ENCODE measurements around the gene LCE1A.

Gene LCE1A, protein sequence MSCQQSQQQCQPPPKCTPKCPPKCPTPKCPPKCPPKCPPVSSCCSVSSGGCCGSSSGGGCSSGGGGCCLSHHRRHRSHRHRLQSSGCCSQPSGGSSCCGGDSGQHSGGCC

DNA sequence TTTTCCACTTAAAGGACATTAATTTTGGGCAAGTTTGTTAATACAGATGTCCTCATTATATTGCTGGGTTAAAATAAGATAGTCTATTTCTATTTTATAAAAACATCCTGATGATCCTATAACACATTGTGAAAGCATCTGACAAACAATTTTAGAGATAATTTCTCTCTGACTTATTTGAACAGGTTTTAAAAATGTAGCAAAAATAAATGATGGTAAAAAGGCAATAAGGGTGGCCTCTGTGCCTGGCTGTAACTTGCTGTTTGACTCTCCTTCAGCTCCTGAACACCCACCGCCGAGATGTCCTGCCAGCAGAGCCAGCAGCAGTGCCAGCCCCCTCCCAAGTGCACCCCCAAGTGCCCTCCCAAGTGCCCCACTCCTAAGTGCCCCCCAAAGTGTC, at the start of gene LCE1A:
TSS of gene LCE1A (plus strand) at position 301 of the 400 bp plus-strand sequence. CDS start at position 301, 0 bp downstream.
- no peak for DNase-seq (ENCODE audit: low read depth)

GRCh38 chr1:152777510-152778137, 49.6 kb upstream of the LCE1A start:
- DNase-seq (ENCODE audit: low read depth): no peak

DNA sequence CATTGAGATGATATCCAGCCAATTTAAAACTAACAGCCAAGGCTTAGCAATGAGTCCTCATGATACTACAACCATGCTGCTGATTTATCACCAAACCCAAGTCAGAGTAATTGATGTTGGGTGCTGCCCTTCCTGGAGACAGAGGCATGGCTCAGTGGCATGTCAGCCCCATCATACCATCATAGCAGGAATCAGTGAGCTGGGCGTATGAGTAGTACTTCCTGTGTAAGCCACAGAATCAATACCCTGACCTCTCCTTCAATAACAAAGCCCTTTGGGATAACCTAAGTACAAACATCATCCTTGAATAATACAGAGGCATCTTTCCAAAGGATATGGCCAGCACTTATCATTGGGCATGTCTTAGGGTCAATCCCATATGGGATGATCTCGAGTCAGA, 44.2 kb upstream of the LCE1A start:
- DNase-seq (ENCODE audit: low read depth): no peak

DNA sequence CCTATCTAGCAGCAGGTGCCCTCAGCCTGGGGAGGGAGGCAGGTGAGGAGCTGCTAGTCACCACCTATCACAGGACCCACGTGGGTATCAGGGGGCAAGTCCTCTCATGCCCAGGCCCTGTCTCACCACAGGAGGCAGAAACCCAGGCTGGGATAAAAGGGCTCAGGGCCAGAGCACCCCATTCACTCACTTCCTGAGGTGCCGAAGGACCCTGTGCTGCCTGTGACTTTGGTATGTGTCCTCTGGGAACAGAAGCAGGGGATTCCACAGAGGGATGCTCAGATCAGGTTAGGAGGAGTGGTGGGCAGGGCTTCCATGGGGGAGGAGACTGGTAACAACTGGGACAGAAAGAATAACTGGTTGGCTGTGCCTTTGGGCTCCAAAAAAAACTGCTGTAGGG, 41.2 kb upstream of the LCE1A start, which contains the start of gene LCE1E:
TSS of gene LCE1E (plus strand) at position 181 of the 400 bp plus-strand sequence. CDS start 1,043 bp downstream, outside the sequence.
- no peak for DNase-seq (ENCODE audit: low read depth)

- no peak for DNase-seq (ENCODE audit: low read depth)
Observed at GRCh38 chr1:152795686-152796085, 31.6 kb upstream of the LCE1A start.

DNA sequence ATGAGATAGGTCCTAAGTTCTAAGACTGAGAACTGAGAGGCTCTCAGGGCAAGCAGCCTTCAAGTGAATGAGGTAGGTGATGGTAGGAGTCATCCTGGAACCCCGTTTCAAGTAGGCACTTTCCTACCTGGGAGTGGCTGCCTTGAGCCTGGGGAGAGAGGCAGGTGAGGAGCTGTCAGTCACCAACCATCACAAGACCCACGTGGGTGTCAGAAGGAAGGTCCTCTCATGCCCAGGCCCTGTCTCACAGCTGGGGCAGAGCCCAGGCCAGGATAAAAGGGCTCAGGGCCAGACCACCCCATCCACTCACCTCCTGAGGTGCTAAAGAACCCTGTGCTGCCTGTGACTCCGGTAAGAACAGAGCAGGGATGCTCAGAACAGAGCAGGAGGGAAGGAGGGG, 30.9 kb upstream of the LCE1A start, which contains the start of gene LCE1D:
TSS of gene LCE1D (plus strand) at position 301 of the 400 bp plus-strand sequence. CDS start 1,074 bp downstream, outside the sequence.
- no peak for DNase-seq (ENCODE audit: low read depth)

DNA sequence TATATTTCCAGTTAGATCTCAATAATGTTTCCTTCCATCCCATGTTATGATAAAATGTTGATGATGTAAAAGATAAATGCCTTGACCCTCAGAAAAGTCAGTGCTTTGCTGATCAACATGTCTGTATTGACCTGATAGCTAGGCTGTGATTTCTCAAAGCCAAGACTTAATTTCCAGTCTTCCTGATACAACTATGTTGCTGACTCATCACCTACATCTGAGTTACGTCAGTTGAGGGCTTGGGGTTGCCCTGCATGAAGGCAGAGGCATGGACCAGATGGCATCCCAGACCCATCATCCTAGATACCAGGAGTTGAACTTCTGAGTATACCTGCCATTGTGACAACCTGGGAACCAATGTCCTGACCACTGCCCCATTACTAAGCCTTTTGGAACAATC, 25.9 kb upstream of the LCE1A start:
- no peak for DNase-seq (ENCODE audit: low read depth)

GRCh38 chr1:152806576-152806975, 20.7 kb upstream of the LCE1A start, which contains the start of gene LCE1C:
LCE1C (minus strand) TSS chr1:152806651; CDS start chr1:152805478, 1,173 bp downstream.
- DNase-seq (ENCODE audit: low read depth): no peak

GRCh38 chr1:152811050-152811449, 16.2 kb upstream of the LCE1A start:
- DNase-seq (ENCODE audit: low read depth): no peak

DNA sequence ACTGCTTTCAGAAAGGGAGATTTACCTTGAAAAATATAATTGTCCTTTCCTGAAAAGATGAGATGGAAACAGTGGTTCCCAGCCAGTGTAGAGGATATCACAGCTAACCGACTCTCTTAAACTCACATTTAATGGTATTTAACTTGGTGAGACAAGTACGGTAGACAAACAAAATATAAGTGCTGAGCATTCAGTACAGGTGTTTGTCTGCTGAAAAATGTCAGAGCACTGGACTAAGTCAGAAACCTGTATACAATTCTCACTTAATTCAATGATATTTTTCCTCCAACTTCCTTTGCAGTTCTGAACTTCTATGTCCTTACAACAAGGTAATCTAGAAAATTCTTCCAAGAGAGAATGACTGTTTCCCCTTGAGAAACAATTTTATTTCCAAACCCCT, 15.6 kb upstream of the LCE1A start, which contains the start of gene LCE1B:
TSS of gene LCE1B (plus strand) at position 301 of the 400 bp plus-strand sequence. CDS start 476 bp downstream, outside the sequence.
- DNase-seq (ENCODE audit: low read depth): no peak

- no peak for DNase-seq (ENCODE audit: low read depth)
Observed at GRCh38 chr1:152817309-152817708, 10.0 kb upstream of the LCE1A start.

GRCh38 chr1:152823294-152823693, 4.0 kb upstream of the LCE1A start:
- no peak for DNase-seq (ENCODE audit: low read depth)

- no peak for DNase-seq (ENCODE audit: low read depth)
Observed at GRCh38 chr1:152824964-152825363, 2.3 kb upstream of the LCE1A start.

- DNase-seq (ENCODE audit: low read depth): no peak
Observed at GRCh38 chr1:152836870-152837269, 9.6 kb downstream of the LCE1A start.

DNA sequence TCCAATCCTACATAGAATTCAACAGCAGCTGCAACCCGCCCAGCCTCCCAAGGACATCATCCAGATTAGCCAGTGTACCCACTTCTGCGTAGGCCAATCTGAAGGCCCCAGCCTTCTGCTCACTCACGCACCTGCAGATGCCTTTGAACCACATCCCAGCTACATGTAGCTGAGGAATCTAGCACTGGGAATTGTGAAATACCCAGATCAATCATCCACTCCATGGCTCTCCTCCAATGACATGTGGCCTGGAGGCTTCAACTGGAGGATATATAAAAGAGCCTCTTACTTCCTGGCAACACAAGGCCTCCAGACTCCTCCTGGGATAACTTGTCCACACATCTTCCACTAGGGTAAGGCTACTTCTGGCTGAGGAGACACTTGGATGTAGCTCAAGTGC, 15.3 kb downstream of the LCE1A start, which contains the start of gene LCE6A:
TSS of gene LCE6A (plus strand) at position 301 of the 400 bp plus-strand sequence. CDS start 665 bp downstream, outside the sequence.
- no peak for DNase-seq (ENCODE audit: low read depth)

GRCh38 chr1:152855661-152856060, 28.4 kb downstream of the LCE1A start:
- no peak for DNase-seq (ENCODE audit: low read depth)

DNA sequence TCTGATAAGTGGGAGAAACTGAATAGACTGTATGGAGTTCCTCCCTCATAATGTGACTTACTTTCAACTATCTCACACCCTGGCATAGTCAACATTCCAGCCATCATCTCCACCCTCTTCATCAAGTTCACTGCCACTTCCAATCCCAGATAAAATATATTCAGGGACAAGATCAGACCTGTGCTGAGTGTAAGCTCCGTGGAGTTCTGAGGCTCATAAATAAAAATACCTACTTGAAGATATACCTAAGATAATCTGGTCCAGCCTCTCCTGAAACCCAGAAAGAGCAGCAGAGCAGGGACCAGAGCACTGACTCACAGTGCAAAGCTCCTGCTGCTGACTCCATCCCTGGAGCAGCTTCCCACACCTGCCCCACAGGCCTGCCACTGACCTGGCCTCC, 30.8 kb downstream of the LCE1A start:
- DNase-seq (ENCODE audit: low read depth): no peak

DNA sequence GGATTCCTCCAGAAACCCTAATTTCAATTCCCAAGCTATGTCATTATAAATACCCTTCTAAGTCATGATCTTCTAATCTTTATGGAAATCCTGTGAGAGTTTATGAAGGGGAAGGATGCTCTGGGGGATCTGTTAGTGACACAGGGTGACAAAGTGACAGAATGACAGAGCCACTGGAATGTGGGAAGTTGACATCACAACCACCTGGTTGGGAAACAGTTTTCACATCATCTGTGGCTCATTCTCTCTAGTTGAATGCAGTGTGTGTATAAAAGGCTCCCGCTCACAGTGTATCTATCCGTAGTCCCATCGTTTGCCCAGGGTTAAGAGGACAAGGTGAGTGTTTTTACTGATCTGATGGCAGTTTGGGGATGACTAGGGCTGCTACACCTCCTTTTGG, 32.4 kb downstream of the LCE1A start, which contains the start of gene LCE7A:
TSS of gene LCE7A (plus strand) at position 301 of the 400 bp plus-strand sequence. CDS start 702 bp downstream, outside the sequence.
- no peak for DNase-seq (ENCODE audit: low read depth)

GRCh38 chr1:152860129-152860528, 32.9 kb downstream of the LCE1A start:
- no peak for DNase-seq (ENCODE audit: low read depth)

DNA sequence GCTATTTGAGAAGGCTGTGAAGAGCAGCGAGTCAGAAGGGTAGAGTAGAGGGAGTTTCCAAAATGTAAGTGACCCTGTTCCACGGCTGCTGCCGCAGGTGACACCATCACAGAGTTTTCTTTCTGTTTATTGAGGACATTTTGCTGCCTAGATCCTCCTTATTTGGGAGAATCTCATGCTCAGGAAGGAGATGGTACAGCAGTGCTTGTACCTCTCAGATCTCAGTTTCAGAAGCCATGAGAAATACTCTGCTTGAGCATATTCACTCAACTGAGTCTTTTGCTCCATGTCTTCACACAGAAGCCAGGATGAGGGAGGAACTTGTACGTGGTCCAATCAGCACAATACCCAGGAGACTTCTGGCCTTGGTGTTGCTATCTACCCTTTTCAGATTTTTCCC, 34.1 kb downstream of the LCE1A start:
- DNase-seq (ENCODE audit: low read depth): no peak

GRCh38 chr1:152864443-152864842, 37.2 kb downstream of the LCE1A start:
- no peak for DNase-seq (ENCODE audit: low read depth)

DNA sequence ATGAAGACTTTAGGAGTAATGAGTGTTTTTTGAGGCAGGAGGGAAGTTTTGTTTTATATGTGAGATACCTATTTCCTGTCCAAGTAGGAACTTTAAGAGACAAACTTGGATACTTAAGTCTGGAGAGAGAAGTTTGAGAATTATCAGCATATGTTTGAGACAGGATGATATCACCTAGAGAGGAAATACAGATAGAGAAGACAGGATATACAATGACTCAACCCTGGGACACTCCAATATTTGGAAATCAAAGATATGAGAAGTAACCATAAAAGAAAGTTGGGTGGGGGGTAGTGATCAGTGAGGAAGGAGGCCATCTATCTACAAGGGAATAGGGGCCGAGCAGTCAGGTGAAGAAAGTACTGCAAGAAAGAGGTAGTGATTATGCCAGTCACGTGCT, 39.0 kb downstream of the LCE1A start:
- DNase-seq (ENCODE audit: low read depth): no peak

DNA sequence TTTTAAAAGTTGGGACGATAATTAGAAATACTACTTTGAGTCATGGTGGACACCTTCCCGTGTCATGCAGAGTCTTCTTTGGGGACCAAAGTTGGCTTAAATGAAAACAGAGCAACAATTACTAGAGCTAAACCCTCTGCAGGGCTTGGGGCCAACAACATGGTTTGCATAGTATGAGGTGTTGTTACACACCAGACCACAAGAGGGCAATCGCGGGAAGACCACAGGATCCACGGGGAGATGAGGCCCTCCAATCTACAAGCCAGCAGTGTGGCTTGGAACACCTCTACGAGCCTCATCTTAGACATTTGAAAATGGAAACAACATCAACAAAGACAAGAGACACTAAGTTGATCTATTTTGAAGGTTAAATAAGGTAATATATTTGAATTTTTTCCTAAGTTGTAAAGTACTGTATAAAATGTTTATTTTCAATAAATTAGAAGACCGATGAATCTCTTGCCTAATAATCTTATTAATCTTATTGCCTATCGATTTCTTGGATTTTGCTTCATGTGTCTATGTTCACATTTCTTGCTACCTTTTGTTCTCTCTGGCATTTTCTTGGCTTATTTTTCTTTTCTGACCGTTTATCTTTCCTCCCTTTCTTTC, 42.6 kb downstream of the LCE1A start:
- DNase-seq (ENCODE audit: low read depth): peak; percentile 14
